ENCODE results near the gene DACT2.
"Not testable (repeated sequence)": the region's sequence is repeated elsewhere in the genome, so short reads cannot be mapped to it uniquely, and the experiment has no call there.

The DACT2 gene

GRCh38 chr6:168301648-168302398 is 17.8 kb downstream of the DACT2 start:
- DNase-seq = no peak

DNA sequence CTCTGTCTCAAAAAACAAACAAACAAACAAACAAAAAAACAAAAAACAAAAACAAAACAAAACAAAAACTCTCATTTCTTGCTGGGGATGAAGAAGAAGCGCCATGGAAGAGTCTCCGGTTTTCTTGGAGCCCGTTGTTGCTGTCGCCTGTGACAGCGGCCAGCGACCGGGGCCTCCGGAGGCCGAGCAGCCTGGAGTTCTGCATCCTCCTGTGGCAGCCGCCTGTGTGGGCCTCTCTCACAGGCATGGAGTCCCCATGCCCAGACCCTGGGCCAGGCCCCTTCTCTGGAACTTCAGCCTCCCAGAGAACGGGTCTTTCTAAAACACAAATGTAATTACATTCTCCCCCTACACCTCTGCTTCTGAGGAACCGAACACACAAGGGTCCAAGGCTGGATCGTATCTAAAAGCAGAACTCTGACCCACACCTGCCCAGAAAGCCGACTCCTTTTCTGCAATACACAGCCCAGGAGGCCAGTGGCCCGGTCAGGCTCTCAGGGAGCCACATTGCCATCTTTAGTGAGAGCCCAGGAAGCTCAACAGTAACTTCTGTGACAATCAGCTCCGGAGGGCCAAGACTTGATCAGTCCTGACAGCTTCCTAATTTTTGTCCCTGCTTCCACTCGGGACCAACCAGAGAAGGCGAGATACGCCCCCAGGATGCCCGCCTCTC is 18.5 kb downstream of the DACT2 start:
- no peak for DNase-seq

DNA sequence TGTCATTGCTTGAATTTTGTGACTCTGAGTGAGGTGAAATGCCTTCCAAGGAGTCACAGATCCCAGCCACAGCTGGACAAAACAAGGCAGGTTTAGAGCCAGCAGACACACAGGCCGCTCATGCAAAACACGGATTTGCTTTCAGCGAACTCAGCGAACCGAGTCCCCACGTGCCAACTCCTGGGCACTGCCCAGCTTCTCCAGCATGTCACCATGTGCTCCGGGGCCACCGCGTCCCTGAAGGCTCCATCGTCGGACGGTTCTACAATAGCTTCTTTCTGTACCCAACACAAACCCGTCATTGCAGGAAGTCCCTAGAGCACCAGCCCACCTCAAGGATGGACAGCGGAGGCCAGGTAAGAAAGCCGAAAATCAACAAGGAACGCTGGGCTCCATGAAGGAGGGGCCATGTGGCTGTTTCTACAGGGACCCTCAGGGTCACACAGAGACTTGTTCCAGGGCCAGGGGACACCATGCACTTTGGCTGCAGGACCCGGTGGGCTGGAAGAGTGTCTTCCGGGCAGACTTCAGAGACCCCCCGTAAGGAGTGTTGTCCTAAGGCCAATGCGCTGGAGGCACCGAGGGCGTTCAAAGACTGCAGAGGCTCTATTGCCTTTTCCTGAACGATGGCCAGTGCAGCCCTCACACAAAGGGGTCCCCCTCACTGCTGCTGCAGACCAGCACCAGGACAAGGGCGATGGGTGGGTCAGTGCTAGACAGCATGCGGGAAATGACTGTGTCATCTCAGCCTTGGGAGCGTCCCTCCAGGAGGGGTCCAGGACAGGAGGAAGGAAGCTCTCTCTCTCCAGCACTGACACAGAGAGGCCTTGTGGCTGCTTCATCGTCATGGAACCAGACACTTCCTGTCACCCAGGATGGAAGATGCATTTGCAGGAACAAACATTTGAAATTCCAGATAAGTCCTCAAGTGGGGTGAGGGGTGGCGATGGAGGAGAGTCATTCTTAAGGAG is 19.8 kb downstream of the DACT2 start:
- no peak for DNase-seq

- DNase-seq = no peak
These were observed 21.9 kb downstream of the DACT2 start for GRCh38 chr6:168297643-168298042.

GRCh38 chr6:168294901-168295300 is 24.7 kb downstream of the DACT2 start:
- DNase-seq = no peak

GRCh38 chr6:168293636-168294530 is 25.7 kb downstream of the DACT2 start:
- DNase-seq = no peak

GRCh38 chr6:168292826-168293225 is 26.8 kb downstream of the DACT2 start:
- DNase-seq = no peak

DNA sequence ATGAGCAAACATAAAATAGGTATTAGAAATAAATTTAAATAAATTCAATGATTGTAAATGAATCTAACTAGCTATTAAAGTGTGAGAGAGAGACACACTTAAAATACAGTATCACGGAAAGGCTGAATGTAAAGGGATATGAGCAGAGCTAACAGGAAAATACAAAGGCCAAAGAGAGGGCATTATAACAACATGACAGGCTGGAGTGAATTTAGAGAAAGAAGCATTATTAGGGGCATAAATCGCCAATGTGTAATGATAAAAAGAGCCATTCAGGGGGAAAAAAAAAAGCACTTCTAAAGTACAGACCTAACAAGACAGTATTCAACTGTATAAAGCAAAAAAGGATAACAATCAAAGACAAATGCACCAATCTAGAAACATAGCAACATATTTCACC is 28.1 kb downstream of the DACT2 start:
- no peak for DNase-seq

- no peak for DNase-seq
These were observed 29.5 kb downstream of the DACT2 start for GRCh38 chr6:168290095-168290494.

- DNase-seq = no peak
These were observed 30.0 kb downstream of the DACT2 start for GRCh38 chr6:168289571-168289962.

DNA sequence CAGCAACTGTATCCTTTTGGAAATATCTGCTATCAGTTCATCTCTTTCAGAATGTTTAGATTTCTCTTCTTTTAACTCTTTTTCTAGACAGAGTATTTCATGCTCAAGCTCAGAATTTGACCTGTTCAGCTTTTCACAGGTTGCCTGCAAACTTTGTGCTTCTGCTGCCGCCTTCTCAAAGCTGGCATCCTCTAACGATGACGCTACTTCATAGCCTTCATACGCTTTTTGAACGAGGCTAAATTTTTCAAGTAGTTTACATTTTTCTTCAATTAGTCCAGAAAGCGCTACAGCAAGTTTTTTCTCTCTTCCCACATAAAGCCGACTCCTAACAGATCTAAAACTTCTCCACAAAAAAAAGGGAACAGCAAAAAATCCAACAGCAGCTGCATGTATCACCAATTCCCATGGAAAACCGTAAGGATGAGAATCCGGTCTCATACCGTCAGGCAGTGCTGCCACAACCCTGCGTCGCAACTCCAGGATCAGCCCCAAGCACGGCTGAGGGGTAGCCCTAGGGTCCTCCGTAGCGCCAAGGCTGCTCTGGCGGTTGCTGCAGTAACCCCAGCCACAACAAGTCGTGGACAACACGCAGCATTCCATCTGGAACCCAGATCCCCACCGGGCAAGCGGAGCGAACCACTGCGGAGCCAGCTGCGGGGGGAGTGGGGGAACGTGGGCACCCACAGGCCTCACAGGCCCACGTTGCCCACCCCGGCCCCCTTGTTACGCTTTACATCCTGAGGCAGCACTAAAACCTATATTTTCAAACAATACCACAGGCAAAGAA is 30.6 kb downstream of the DACT2 start:
- DNase-seq = no peak

- DNase-seq = not testable (repeated sequence)
These were observed 32.1 kb downstream of the DACT2 start for GRCh38 chr6:168287460-168287859.

DNA sequence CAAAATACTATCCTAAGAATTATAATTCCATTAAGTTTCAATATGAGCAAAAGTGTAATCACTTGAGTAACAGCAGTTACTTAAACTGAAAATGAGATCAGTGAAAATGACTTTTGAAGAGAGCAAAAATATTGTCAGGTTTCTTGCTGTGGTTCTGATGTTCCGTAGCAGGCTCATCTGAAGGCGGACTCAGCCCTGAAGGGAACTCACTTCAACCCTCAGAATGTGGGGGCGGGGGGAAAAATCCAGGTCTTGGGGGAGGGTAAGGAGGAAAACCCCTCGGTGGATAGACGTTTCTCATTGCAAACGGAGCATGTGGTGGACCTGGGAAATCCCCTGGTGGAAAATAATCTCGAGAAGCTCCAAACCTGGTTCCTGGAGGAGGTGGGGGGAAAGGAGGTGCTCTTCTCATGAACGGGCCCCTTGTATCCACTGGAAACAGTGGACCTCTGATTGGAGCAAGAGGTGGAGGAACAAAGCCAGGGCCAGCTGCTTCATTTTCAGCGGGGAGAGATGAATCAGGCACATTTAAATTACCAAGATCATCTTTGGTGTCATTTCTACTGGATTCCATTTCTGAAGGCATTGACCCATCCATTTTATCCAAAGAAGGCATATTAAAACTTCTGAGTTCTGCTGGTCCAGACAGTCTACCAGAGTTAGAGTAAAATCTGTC is 32.7 kb downstream of the DACT2 start:
- DNase-seq = peak; percentile 21

- DNase-seq = no peak
These were observed 33.5 kb downstream of the DACT2 start for GRCh38 chr6:168286116-168286515.

- DNase-seq = no peak
These were observed 34.1 kb downstream of the DACT2 start for GRCh38 chr6:168285456-168285855.

GRCh38 chr6:168284187-168284586 is 35.4 kb downstream of the DACT2 start:
- DNase-seq = no peak

DNA sequence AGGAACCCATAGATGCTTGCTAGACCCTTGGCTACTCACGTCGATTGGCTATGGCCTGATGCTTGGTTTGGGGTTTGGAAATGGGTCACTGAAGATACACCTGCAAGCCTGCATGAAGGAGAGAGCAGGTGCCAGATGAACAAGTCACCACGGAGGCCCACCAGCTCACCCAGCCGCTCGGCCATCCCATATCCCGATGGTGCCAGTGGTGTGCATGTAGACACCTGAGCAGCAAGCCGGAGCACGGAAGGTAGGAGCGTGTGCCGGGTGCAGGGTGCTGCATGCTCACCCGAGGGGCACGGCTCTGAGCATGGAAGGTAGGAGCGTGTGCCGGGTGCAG is 35.9 kb downstream of the DACT2 start:
- DNase-seq = no peak

DNA sequence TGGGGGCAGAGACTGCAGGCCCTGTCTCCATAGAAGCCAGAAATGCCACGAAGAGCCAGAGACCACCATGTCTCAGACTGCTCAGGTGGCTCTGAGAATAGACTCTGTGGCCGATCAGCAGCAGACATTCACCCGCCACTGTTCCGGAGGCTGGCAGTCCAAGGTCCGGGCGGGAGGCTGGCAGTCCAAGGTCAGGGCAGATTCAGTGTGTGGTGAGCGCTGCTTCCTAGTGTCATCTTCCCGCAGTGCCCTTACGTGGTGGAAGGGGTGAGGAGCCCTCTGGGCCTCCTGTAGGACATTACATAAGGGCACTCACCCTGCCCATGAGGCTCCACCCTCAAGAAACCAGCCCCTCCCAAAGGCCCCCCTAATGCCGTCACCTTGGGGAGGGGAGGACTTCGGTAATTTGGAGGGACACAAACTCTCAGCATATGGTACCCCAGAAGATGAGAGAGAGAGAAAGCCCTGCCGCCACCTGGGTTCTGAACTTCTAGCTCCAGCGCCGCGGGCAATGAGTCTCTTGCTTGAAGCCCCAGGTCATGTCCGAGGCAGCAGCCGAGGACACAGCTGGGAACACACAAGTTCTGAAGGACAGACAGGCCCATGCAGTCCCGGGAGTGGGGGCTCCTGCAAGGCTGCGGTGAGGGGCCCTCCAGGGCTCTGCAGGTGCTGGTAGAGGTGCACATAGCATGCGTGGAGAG is 36.4 kb downstream of the DACT2 start:
- no peak for DNase-seq

GRCh38 chr6:168281826-168282225 is 37.8 kb downstream of the DACT2 start:
- no peak for DNase-seq

- not testable (repeated sequence) for DNase-seq
These were observed 38.3 kb downstream of the DACT2 start for GRCh38 chr6:168281314-168281713.

- DNase-seq = no peak
These were observed 38.7 kb downstream of the DACT2 start for GRCh38 chr6:168280899-168281245.

Measured in activated naive CD4-positive, alpha-beta T cell treated with Interleukin-2 at 50 U/mL for 16 hours (primary cell).